Hematopoietic multipotent progenitor cell treated with erythropoietin and hydrocortisone succinate and interleukin-3 and kit ligand, for 8 days (in vitro differentiated cells): ENCODE measurements around the gene TMEM139.

ENCODE experiments used
- DNase-seq: peaks from one replicate; pipeline ENCODE4 v3.0.0-alpha.2; 2015

The TMEM139 gene

DNA sequence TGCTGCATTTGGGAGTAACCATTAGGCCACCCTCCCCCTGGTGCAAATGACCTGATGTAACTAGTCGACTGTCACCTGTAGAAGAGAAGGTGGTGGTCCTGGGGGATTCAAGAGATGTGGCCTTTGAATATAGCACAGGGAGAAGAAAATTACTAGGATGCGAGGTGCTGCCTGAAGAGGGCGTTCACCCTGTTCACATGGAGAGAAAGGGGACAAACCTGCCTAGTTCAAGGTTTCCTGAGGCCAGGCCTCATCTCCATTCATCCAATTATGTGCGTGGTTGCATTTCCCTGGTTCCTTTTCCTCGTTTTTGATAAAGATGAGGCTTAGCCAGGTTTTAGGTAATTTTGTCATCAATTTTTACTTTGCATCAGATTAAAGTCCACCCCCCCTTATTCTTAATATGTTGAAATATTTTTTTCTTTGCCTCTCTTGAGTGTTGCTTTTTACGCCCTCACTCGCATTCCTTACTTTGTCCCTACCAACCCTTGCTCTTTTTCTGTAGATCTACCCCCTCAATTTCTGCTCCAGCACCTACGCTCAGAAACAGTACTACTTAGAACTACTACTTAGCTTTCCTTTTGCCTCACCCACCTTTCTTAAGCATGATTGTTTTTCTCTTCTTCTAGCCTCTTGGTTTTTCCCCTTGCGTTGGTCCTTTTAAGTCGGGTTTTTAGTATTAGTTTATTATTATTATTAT, 44.9 kb downstream of the TMEM139 start:
- DNase-seq: no peak

- no peak for DNase-seq
Measured at GRCh38 chr7:143331179-143331801, 46.5 kb downstream of the TMEM139 start.

GRCh38 chr7:143334244-143334643, 49.5 kb downstream of the TMEM139 start:
- DNase-seq: no peak

- DNase-seq: no peak
Measured at GRCh38 chr7:143337216-143337615, 52.5 kb downstream of the TMEM139 start.
